ENCODE data around the gene KSR2.
"Not testable (repeated sequence)": the region's sequence is repeated elsewhere in the genome, so short reads cannot be mapped to it uniquely, and the experiment has no call there.

Gene KSR2

DNA sequence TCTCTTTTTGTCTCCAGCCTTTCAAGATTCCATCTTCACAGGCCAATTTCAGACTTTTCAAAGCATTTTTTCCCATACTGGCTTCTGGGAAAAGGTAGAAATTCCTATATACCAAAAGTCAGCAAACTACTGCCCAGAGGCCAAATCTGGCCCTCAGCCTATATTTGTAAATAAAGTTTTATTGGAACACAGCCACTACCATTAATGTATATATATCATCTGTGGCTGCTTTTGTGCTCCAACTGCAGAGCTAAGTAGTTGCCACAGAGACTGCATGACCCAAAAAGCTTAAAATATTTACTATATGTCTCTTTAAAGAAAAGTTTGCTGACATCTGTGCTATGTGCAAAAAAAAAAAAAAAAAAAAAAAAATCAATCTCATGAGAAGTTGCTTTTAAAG lies 76.3 kb downstream of the KSR2 start:
- FAIRE-seq (no peak), DNase-seq (ENCODE audit: low spot score) (no peak)

DNA sequence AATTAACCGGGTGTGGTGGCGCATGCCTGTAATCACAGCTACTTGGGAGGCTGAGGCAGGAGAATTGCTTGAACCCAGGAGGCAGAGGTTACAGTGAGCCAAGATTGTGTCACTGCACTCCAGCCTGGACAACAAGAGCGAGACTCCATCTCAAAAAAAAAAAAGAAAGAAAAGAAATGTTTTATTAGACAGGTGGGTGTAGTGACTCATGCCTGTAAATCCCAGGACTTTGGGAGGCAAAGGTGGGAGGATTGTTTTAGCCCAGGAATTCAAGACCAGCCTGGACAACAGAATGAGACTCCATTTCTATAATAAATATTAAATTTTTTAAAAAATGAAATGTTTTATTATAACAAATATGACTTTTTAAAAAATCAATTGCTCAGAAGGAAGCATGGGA lies 77.5 kb downstream of the KSR2 start:
- not testable (repeated sequence) for FAIRE-seq; DNase-seq (ENCODE audit: low spot score)

- FAIRE-seq (no peak), DNase-seq (ENCODE audit: low spot score) (no peak)
Observed at GRCh38 chr12:117890644-117891043, 78.1 kb downstream of the KSR2 start.

GRCh38 chr12:117890137-117890536 lies 78.7 kb downstream of the KSR2 start:
- DNase-seq (ENCODE audit: low spot score) (no peak), FAIRE-seq (no peak)

GRCh38 chr12:117889098-117889497 lies 79.7 kb downstream of the KSR2 start:
- DNase-seq (ENCODE audit: low spot score) = no peak
- FAIRE-seq = no peak

DNA sequence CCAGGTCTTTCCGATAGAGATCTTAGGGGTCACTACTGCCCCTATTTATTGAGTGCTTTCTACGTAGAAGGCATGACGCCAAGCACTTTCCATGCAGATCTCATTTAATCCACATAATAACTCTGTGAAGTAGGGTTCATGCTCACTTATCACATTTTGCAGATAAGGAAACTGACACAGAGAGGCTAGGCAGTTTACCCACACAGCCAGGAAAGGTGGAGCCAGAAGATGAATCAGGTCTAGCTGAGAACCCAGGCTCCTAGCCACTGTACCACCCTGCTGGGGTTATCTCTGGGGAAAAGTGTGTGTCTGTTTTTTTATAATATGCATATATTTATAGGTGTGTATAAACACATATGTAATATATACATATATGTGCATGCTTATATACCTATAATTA lies 83.6 kb downstream of the KSR2 start:
- no peak for FAIRE-seq
- DNase-seq (ENCODE audit: low spot score) = no peak

DNA sequence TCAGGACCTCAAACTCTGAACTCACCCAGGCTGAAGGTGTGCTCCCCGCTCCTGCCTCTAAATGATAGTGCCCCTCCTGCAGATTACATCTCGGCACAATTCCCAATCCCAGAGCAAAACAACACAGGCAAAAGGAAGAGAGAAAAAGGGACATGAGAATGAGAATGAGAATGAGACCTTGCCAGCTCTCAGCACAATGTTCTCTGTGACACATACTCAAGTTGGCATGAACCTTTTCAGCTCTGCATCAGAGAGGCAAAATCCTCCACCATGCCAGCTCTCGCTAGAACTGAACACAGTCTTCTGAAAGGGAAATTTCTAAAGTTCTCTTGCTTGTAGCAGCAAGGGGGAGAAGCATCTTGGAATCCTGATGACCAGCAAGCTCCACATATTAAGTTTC lies 84.6 kb downstream of the KSR2 start:
- FAIRE-seq (no peak), DNase-seq (ENCODE audit: low spot score) (no peak)

DNA sequence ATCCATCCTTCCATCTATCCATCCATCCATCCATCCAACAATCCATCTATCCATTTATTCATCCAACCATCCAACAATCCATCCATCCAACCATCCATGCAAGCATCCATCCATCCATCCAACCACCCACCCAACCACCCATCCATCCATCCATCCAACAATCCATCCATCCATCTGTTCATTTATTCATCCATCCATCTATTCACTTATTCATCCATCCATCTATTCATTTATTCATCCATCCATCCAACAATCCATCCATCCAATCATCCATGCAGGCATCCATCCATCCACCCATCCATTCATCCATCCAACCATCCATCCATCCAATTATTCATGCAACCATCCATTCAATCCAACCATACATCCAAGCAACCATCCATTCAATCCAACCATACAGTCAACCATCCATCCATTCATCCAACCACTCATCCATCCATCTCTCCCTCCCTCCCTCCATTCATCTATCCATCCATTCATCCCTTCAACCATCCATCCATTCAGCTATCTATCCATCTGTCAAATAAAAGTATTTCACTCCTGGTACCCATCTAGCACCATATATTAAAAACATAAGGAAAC lies 86.1 kb downstream of the KSR2 start:
- FAIRE-seq = no peak

DNA sequence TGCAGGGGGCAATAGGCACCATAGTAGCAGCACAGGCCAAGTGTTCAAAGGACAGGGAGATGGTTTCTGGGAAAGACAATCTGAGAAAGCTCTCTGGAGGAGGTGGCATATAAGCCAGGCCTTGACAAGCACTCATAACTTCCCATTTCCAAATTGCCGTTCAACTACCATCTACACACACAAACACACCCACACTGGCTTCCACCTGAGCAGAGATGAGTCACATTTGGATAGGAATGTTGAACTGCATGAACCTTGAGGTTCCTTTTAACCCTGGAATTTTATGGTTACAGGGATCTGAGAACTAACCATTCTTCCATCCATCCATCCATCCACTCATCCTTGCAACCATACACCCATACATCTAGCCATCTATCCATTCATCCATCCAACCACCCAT lies 86.6 kb downstream of the KSR2 start:
- FAIRE-seq (peak; percentile 50), DNase-seq (ENCODE audit: low spot score) (peak; percentile 18)

More for the DNA sequence above, 86.1 kb downstream of the KSR2 start:
- no peak for DNase-seq (ENCODE audit: low spot score)

GRCh38 chr12:117881517-117881916 lies 87.3 kb downstream of the KSR2 start:
- no peak for FAIRE-seq
- DNase-seq (ENCODE audit: low spot score) = no peak

GRCh38 chr12:117878605-117879004 lies 90.2 kb downstream of the KSR2 start:
- DNase-seq (ENCODE audit: low spot score) (no peak), FAIRE-seq (no peak)

DNA sequence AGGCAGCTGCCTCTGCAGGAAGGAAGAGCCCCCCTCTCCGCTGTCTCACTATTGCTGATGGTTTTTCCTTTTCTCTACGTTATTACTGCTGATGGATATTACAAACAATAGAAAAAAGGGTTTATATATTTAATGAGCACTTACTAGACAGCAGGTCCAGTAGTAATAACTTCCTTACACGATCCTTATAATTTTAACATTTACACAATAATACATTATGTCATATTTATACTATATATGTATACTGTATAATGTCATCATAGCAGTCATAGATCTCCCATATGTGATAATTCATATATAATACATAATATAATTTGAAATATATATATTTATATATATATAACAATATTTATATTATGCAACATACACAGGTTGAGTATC lies 92.4 kb downstream of the KSR2 start:
- FAIRE-seq = no peak
- no peak for DNase-seq (ENCODE audit: low spot score)

DNA sequence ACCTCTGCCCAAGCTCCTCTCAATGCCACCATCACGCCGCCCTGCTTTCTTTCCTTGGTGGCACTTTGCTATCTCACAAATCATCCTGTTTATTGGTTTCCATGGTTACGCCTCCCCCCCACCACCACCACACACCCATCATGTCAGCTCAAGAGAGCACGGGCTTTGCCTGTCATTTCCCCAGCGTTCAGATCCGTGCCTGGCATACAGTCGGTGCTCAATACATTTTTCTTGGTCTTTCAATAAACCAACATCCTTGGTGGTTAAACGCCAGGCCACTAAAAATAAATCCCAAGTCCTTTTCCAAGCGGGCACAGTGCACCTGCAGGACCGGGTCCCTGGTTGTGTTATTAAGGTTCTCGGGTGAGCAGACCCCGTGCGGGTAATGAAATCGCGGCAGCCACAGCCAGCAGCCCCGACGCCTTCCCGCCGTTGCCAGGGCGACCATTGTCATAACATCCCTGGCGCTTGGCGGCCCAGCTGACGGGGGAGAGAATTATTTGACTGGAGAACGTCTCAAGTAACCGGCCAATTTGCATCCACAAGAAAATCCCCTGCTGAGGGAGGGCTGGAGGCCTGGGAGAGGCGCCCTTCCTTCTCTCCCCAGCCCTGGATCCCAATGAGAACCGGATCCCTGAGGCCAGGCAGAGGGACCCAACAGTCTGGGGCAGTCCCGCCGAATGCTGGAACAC lies 92.9 kb downstream of the KSR2 start:
- FAIRE-seq (no peak), DNase-seq (ENCODE audit: low spot score) (no peak)

DNA sequence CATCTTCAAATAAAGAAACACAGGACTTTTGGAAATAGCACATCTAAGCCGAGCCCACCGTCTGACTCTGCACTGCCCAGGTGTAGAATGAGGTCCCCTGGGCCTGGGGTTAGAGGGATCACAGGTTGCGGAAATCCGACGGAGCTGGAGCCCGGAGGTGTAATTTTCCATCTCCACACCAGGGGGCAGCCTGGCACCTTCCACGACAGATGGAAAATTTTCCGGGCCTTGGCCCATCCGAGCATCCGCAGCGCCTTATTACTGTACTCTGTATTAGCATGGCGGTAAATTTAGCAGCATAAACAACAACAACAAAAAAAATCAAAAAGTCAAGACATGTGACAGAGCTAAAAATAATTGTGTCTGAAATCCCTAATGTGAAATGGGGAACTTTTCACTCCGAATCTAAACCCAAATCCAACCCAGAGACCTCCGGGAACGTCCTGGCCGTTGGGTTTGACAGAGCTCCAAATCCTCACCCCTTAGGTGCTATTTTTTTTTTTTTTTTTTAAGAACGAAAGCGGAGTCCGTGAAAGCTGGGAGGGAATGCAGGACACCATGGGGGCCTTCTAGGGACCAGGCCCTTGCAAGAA lies 93.9 kb downstream of the KSR2 start:
- FAIRE-seq = no peak
- peak; percentile 72 for DNase-seq (ENCODE audit: low spot score)

DNA sequence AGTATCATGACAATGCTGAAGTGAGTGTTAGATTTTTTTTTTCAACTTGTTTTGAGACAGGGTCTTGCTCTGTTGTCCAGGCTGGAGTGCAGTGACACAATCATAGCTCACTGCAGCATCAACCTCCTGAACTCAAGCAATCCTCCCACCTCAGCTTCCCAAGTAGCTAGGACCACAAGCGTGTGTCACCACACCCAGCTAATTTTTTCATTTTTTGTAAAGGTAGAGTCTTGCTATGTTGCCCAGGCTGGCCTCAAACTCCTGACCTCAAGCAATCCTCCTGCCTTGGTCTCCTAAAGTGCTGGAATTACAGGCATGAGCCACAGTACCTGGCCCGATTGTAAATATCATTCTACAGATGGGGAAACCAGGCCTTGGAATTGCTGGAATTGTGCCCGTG lies 94.6 kb downstream of the KSR2 start:
- DNase-seq (ENCODE audit: low spot score); FAIRE-seq: not testable (repeated sequence)

DNA sequence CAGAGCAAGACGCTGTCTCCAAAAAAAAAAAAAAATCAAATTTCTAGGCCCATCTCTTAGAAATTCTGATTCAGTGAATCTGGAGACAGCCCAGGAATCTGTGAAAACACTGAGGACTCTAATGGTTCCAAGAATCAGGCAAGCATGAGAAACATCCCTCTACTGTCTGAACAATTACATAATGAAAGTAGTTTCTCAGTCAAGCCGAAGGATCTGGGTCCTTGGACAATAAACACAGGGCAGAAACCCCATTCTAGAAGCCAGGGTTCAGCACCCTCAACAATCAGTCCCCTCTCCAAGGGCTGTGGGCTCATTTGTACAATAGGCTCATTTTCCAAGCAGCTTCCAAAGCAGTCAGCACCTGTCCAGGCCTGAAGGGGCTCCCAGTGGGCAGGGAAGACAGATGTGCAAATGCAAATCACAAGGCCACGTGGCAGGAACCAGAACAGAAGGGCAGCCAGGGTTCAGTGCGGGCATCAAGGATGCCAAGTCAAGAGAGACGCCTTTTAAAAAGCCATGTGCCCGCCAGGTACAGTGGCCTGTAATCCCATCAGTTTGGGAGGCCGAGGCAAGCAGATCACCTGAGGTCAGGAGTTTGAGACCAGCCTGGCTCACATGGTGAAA lies 96.1 kb downstream of the KSR2 start:
- no peak for FAIRE-seq
- DNase-seq (ENCODE audit: low spot score) = no peak

DNA sequence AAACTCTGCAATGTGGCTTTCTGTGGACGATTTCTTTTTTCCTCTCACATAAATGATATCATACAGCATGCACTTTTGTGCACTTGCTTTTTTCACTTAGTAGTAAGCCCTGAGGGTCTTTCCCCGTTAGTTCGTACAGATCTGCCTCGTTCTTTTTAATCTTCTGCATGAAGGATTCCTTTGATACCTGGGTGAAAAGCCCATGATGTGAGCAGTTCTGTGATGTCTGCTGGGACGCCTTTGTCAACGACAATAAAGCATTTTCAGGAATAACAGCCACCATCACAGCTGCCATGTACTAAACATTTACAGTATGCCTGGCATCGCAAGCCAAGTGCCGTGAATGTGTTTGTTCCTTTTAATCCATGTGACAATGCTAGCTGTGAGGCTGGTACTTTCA lies 99.2 kb downstream of the KSR2 start:
- no peak for DNase-seq (ENCODE audit: low spot score)
- FAIRE-seq = no peak

GRCh38 chr12:117867348-117867747 lies 101.4 kb downstream of the KSR2 start:
- no peak for DNase-seq (ENCODE audit: low spot score)

GRCh38 chr12:117865505-117865904 lies 103.3 kb downstream of the KSR2 start:
- FAIRE-seq (no peak), DNase-seq (ENCODE audit: low spot score) (no peak)

More at GRCh38 chr12:117867348-117867747, 101.4 kb downstream of the KSR2 start:
- no peak for FAIRE-seq

GRCh38 chr12:117863002-117863709 lies 105.6 kb downstream of the KSR2 start:
- FAIRE-seq = no peak

GRCh38 chr12:117861691-117862090 lies 107.1 kb downstream of the KSR2 start:
- FAIRE-seq (no peak), DNase-seq (ENCODE audit: low spot score) (no peak)

More at GRCh38 chr12:117863002-117863709, 105.6 kb downstream of the KSR2 start:
- DNase-seq (ENCODE audit: low spot score) = no peak

All from urothelium cell line (cell line).